GM12878 (cell line): ENCODE data around the gene TAMALIN. TPM values are rescaled to one million over a fixed set of nuclear protein-coding genes. Genes with fewer than 3 reads are reported as not detected.

ENCODE experiments used
- ATAC-seq: fragments of 200-7000 bp; cut with Tn5 transposase; 3 replicates; pipeline ENCODE4 v1.9.1; 2020; ENCODE audit warnings: mild to moderate bottlenecking, moderate library complexity
- BruUV-seq: library from RNA; stranded (reverse); fragments of 400-500 nt; replicated peaks from 2 replicates; lab custom pipeline; 2021; lab: Mats Ljungman, UMichigan
- CTCF ChIA-PET: fragments of 300-600 bp; sonication (Branson Sonifier 250); formaldehyde crosslinking; extraction: SDS; loops from one replicate; lab custom pipeline; 2021; ENCODE audit warnings: inconsistent platforms; lab: Yijun Ruan, JAX
- POLR2A ChIA-PET: fragments of 350-600 bp; formaldehyde crosslinking; extraction: SDS; loops from one replicate; lab custom pipeline; 2021; ENCODE audit warnings: inconsistent platforms; lab: Charles Lee
- RAD21 ChIA-PET: fragments of 300-600 bp; sonication (Branson Sonifier 250); formaldehyde crosslinking; loops from one replicate; lab custom pipeline; 2023; ENCODE audit warnings: antibody characterized with exemption; ENCODE audit not compliant: unreplicated experiment; lab: Charles Lee
- SMC1A ChIA-PET: fragments of 300-600 bp; sonication (Branson Sonifier 250); formaldehyde crosslinking; loops from one replicate; lab custom pipeline; 2023; ENCODE audit not compliant: unreplicated experiment, uncharacterized antibody; lab: Charles Lee
- DNase-seq: peaks from one replicate; pipeline ENCODE4 v3.0.0-alpha.2; 2011; ENCODE audit warnings: low read depth, low spot score
- FAIRE-seq: peaks from 3 replicates; lab custom pipeline; 2011; peaks lifted over from hg19 to GRCh38; lab: Jason Lieb, UNC
- H2AFZ ChIP-seq: 2 replicates; pipeline ENCODE4 v1.6.0; 2011; ENCODE audit warnings: low read depth, low read length, control low read depth; ENCODE audit not compliant: control insufficient read depth
- H3K27ac ChIP-seq: 2 replicates; pipeline ENCODE4 v1.5.1; 2011; ENCODE audit warnings: control low read depth; ENCODE audit not compliant: control insufficient read depth, insufficient read depth
- H3K27me3 ChIP-seq, 2 experiments: replicated peaks in 1 of 2; 2 replicates each; pipeline versions ENCODE4 v1.6.0 to v1.6.1; 2011; ENCODE audit warnings: low read length in 1 of 2; ENCODE audit not compliant: control insufficient read depth in 2 of 2, insufficient read depth in 2 of 2
- H3K36me3 ChIP-seq, 2 experiments: 2 replicates each; pipeline ENCODE4 v1.5.1; 2011; ENCODE audit warnings: low read length in 1 of 2; ENCODE audit not compliant: control insufficient read depth in 2 of 2, insufficient read depth in 2 of 2
- H3K4me1 ChIP-seq: 2 replicates; pipeline ENCODE4 v1.6.1; 2011; ENCODE audit warnings: mild to moderate bottlenecking, low read length, moderate library complexity, mixed read lengths; ENCODE audit not compliant: control insufficient read depth, insufficient read depth
- H3K4me2 ChIP-seq: 2 replicates; pipeline ENCODE4 v1.6.0; 2011; ENCODE audit warnings: control low read depth; ENCODE audit not compliant: control insufficient read depth, insufficient read depth
- H3K4me3 ChIP-seq: fragments of 200-600 bp; sonication (generic); 2 replicates; pipeline ENCODE4 v1.5.1; 2016
- H3K79me2 ChIP-seq: 2 replicates; pipeline ENCODE4 v1.6.0; 2011; ENCODE audit warnings: low read length; ENCODE audit not compliant: control insufficient read depth, insufficient read depth
- H3K9ac ChIP-seq: 2 replicates; pipeline ENCODE4 v1.8.0; 2011; ENCODE audit warnings: low read length, control low read depth, mixed read lengths; ENCODE audit not compliant: control insufficient read depth, insufficient read depth
- H3K9me3 ChIP-seq: replicated peaks from 3 replicates; pipeline ENCODE4 v1.5.1; 2011; ENCODE audit warnings: mild to moderate bottlenecking, low read length; ENCODE audit not compliant: control insufficient read depth, insufficient read depth
- H4K20me1 ChIP-seq: 2 replicates; pipeline ENCODE4 v1.6.0; 2011; ENCODE audit not compliant: control insufficient read depth, insufficient read depth
- ATF2 ChIP-seq: IDR thresholded peaks from 2 replicates; pipeline ENCODE4 v1.6.1; 2012; ENCODE audit warnings: low read length, inconsistent platforms
- IKZF1 ChIP-seq: fragments of 450-650 bp; conservative IDR thresholded peaks from 2 replicates; pipeline ENCODE4 v1.6.1; 2017; ENCODE audit warnings: antibody characterized with exemption, mild to moderate bottlenecking
- NR2C2 ChIP-seq: IDR thresholded peaks from 2 replicates; pipeline ENCODE4 v1.6.1; 2011; ENCODE audit warnings: borderline replicate concordance, low read depth; ENCODE audit not compliant: control insufficient read depth, insufficient read length
- SPI1 ChIP-seq: IDR thresholded peaks from 2 replicates; pipeline ENCODE4 v1.6.1; 2011; ENCODE audit warnings: low read depth, mild to moderate bottlenecking, low read length, moderate library complexity, borderline replicate concordance; ENCODE audit not compliant: insufficient read depth
- SUZ12 ChIP-seq: fragments of 200-600 bp; sonication (generic); IDR thresholded peaks from one replicate; pipeline ENCODE4 v1.6.1; 2018; ENCODE audit warnings: antibody characterized with exemption, mild to moderate bottlenecking; ENCODE audit not compliant: unreplicated experiment
- ZBED1 ChIP-seq: IDR thresholded peaks from 2 replicates; pipeline ENCODE4 v1.6.1; 2016; ENCODE audit warnings: borderline replicate concordance
- ZNF217 ChIP-seq: fragments of 450-650 bp; IDR thresholded peaks from 2 replicates; pipeline ENCODE4 v1.6.1; 2017; ENCODE audit warnings: antibody characterized with exemption, mild to moderate bottlenecking
- WGBS: methylation state at CpG from one replicate; pipeline ENCODE4 v1.1.6; 2016; ENCODE audit warnings: low lambda C conversion rate; ENCODE audit not compliant: insufficient replicate concordance, insufficient coverage; ENCODE audit errors: missing lambda C conversion rate; 5-methylcytosine and 5-hydroxymethylcytosine counted together
- in situ Hi-C: fragments of 300-500 bp; cut with MboI; formaldehyde crosslinking; loops from 9 replicates; pipeline ENCODE4 v1.14.3; 2018; ENCODE audit warnings: mixed read lengths
- intact Hi-C: fragments of 100-400 bp; cut with micrococcal nuclease; formaldehyde crosslinking; loops from one replicate; pipeline ENCODE4 v1.14.2; 2022; ENCODE audit not compliant: unreplicated experiment
- polyA plus RNA-seq, 11 experiments: library from polyadenylated mRNA; depleted of rRNA in 4 of 11; unstranded in 6 of 11; stranded (reverse) in 5 of 11; fragments of >200 nt; fragmentation: Nextera tagmentation in 4 of 11; fragmentation: Illumina TruSeq in 1 of 11; extraction: Ambion mirVana in 4 of 11; extraction: Trizol in 1 of 11; gene quantifications; 1 replicate in 1 of 11; 2 replicates in 10 of 11; pipeline versions ENCODE4 v1.2.1 to v1.2.3, GENCODE V29; 2011 to 2016; ENCODE audit warnings: inconsistent platforms in 2 of 11, missing spikeins in 2 of 11, low read depth in 1 of 11
- total RNA-seq, 4 experiments: library from RNA; depleted of rRNA in 3 of 4; stranded (reverse); fragments of >200 nt in 3 of 4; fragmentation: Illumina TruSeq in 1 of 4; extraction: Trizol in 1 of 4; gene quantifications; 2 replicates each; pipeline versions ENCODE4 v1.2.1 to v1.2.3, GENCODE V29; 2013 to 2021

TAMALIN gene
- total and polyA plus RNA-seq, 10 of the 15 experiments (the other 5 are each of a cell fraction or from before 2014, with no cell fraction given), result 0.09 to 0.58 (median 0.19) TPM; not detected in 4

- Histone ChIP-seq H3K79me2 (no peaks in the 10 kb centered on the region), H2AFZ (no peak overlapping the region; the same call in 1 of the 2 replicates), H3K4me3 (no peak overlapping the region), H3K27me3 (peaks cover 9 to 21% of the 10 kb centered on the region in 2 experiments; a peak in 3 of 4 replicates), H3K4me1 (peaks cover 11% of the 10 kb centered on the region), H3K27ac (no peak overlapping the region), H3K36me3 (no peaks in the 10 kb centered on the region), H3K4me2 (peak overlapping the region; percentile 38), H4K20me1 (no peaks in the 10 kb centered on the region), H3K9me3 (no peaks in the 10 kb centered on the region), H3K9ac (no peak overlapping the region)
- intact Hi-C loops (no loop called here), in situ Hi-C loops (no loop called here)
- DNase-seq (no peak), ATAC-seq (peak; percentile 10; the same call in 2 of the 3 replicates), FAIRE-seq (no peak)
- ChIA-PET SMC1A (interaction anchor here (1.3 to 4.6 kb wide), 3 partner anchors 9 to 30 kb away, joined by 3 to 92 read pairs (median 4); no protein-coding TSS in a partner anchor), CTCF (interaction anchor here (0.9 to 11.3 kb wide), 3 partner anchors 14 to 64 kb away, joined by 3 to 412 read pairs (median 3); no protein-coding TSS in a partner anchor), POLR2A (no interaction called here), RAD21 (interaction anchor here (0.7 to 6.1 kb wide), 2 partner anchors 17 to 111 kb away, joined by 3 to 131 read pairs; no protein-coding TSS in a partner anchor)
- TF ChIP-seq ATF2, result no peak
- TF ChIP-seq IKZF1, result 0 out of 2 replicates have a peak, but pooled peaks have one; percentile 13
- TF ChIP-seq ZBED1, result no peak
- TF ChIP-seq NR2C2, result no peak
- peak; percentile 98 for TF ChIP-seq SUZ12
- no peak for TF ChIP-seq ZNF217
- TF ChIP-seq SPI1, result peak; percentile 54; the same call in 1 of the 2 replicates
- no TSS peak for BruUV-seq
- 7% methylated on average over 56 of the region's 72 CpGs for WGBS
Measured at GRCh38 chr12:52007158-52007921, 594 bp downstream of the TAMALIN start.
